Femur (tissue), 1 donor: ENCODE measurements around the gene HSD17B3.
"Not testable (repeated sequence)": the region's sequence is repeated elsewhere in the genome, so short reads cannot be mapped to it uniquely, and the experiment has no call there.

Experiments
- DNase-seq: peaks from one replicate; pipeline ENCODE4 v3.0.0-alpha.2; 2017

HSD17B3 gene

GRCh38 chr9:96302021-96302420 lies at the start of gene HSD17B3:
Gene HSD17B3 (minus strand): TSS chr9:96302176. CDS start chr9:96302104, 72 bp downstream.
- no peak for DNase-seq

GRCh38 chr9:96350866-96351265 lies 48.9 kb upstream of the HSD17B3 start:
- DNase-seq, result no peak

- no peak for DNase-seq
These were observed 46.3 kb upstream of the HSD17B3 start for GRCh38 chr9:96348261-96348660.

GRCh38 chr9:96345551-96345950 lies 43.6 kb upstream of the HSD17B3 start:
- no peak for DNase-seq

- DNase-seq, result peak; percentile 80
These were observed 42.6 kb upstream of the HSD17B3 start for GRCh38 chr9:96344458-96345180.

- DNase-seq, result no peak
These were observed 41.8 kb upstream of the HSD17B3 start for GRCh38 chr9:96343515-96344360.

- DNase-seq, result no peak
These were observed 40.7 kb upstream of the HSD17B3 start for GRCh38 chr9:96342571-96343245.

- DNase-seq, result no peak
These were observed 38.7 kb upstream of the HSD17B3 start for GRCh38 chr9:96340707-96341106.

- DNase-seq, result no peak
These were observed 36.3 kb upstream of the HSD17B3 start for GRCh38 chr9:96338299-96338698.

- no peak for DNase-seq
These were observed 32.0 kb upstream of the HSD17B3 start for GRCh38 chr9:96333958-96334357.

- no peak for DNase-seq
These were observed 29.4 kb upstream of the HSD17B3 start for GRCh38 chr9:96331236-96331947.

GRCh38 chr9:96327694-96328352 lies 25.8 kb upstream of the HSD17B3 start:
- peak; percentile 33 for DNase-seq

- no peak for DNase-seq
These were observed 21.2 kb upstream of the HSD17B3 start for GRCh38 chr9:96323169-96323568.

- DNase-seq, result not testable (repeated sequence)
These were observed 20.8 kb upstream of the HSD17B3 start for GRCh38 chr9:96322736-96323135.

GRCh38 chr9:96322210-96322609 lies 20.2 kb upstream of the HSD17B3 start:
- DNase-seq, result not testable (repeated sequence)

- no peak for DNase-seq
These were observed 19.5 kb upstream of the HSD17B3 start for GRCh38 chr9:96321515-96321914.

GRCh38 chr9:96320749-96321280 lies 18.8 kb upstream of the HSD17B3 start:
- no peak for DNase-seq

GRCh38 chr9:96318921-96319565 lies 17.1 kb upstream of the HSD17B3 start:
- no peak for DNase-seq

- peak; percentile 70 for DNase-seq
These were observed 15.5 kb upstream of the HSD17B3 start for GRCh38 chr9:96317335-96317980.

- no peak for DNase-seq
These were observed 7.9 kb upstream of the HSD17B3 start for GRCh38 chr9:96309850-96310249.

GRCh38 chr9:96306958-96307357 lies 5.0 kb upstream of the HSD17B3 start:
- DNase-seq, result not testable (repeated sequence)
